Erythroblast (primary cell): ENCODE data around the gene CFAP90.

Source experiments
- GATA1 ChIP-seq: IDR thresholded peaks from 2 replicates; pipeline ENCODE4 v1.6.1; 2011; ENCODE audit warnings: low read depth, mild to moderate bottlenecking, control low read depth, low read length, moderate library complexity
- POLR2A ChIP-seq: IDR thresholded peaks from 2 replicates; pipeline ENCODE4 v1.6.1; 2011; ENCODE audit warnings: mild to moderate bottlenecking, low read length

GRCh38 chr5:7875151-7875550 is 24.2 kb upstream of the CFAP90 start:
- TF ChIP-seq POLR2A (no peak), GATA1 (no peak)
